ENCODE measurements around the gene ATP8B4. TPM values are rescaled to one million over a fixed set of nuclear protein-coding genes. Genes with fewer than 3 reads are reported as not detected.

Gene ATP8B4
- polyA plus RNA-seq, 1 of the 3 experiments (the other 2 are of a cell fraction), result 0.03 TPM

DNA sequence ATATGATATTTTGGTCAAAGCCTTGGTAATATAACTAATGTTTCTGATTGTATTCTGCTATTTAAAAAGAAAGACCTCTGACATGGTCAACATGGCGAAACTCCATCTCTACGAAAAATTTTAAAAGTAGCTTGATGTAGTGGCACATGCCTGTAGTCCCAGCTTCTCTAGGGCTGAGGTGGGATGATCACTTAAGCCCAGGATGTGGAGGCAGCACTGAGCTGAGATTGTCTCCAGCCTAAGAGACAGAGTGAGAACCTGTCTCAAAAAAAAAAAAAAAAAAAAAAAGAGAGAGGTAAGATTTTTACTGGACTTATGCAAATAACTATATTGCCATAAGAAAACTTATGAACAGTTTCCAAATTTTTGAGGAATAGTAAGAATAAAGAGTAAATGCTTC lies 32.4 kb upstream of the ATP8B4 start (continued):
- TF ChIP-seq, protein P1, sequence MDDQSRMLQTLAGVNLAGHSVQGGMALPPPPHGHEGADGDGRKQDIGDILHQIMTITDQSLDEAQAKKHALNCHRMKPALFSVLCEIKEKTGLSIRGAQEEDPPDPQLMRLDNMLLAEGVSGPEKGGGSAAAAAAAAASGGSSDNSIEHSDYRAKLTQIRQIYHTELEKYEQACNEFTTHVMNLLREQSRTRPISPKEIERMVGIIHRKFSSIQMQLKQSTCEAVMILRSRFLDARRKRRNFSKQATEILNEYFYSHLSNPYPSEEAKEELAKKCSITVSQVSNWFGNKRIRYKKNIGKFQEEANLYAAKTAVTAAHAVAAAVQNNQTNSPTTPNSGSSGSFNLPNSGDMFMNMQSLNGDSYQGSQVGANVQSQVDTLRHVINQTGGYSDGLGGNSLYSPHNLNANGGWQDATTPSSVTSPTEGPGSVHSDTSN (IDR thresholded peaks at IDR 0.05), result no peak

DNA sequence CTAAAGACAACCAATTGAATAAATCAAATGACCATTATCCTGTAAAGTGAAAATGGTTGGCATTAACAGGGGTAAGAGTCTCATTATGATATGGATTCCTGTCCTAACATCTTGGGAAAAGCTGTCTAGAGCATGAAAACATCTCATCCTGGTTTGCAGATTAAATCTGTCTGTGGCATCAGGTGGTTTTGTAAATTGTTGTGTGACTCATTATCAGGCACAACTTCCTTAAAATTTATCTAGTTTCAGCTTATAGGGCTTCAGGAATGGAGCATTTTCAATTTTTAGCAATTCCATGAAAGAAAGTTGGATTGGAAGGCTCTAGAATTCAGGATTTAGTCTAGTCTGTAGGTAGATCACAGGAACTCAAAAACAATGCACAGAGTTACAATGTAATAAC lies 31.8 kb upstream of the ATP8B4 start:
- Histone ChIP-seq H4K20me1 (ENCODE audit: insufficient read depth) (no peaks in the 10 kb centered on the region), H3K27ac (ENCODE audit: low read depth in 2 of 2, low read length in 1 of 2) (no peak overlapping the region), H3K9ac (no peak overlapping the region), H3K27me3 (ENCODE audit: insufficient read depth) (no peaks in the 10 kb centered on the region), H3F3A (replicated peaks; ENCODE audit: insufficient read depth) (no peaks in the 10 kb centered on the region), H3K79me2 (ENCODE audit: insufficient read depth) (no peaks in the 10 kb centered on the region), H3K36me3 (replicated peaks in 1 of 2; ENCODE audit: control insufficient read depth in 1 of 2, insufficient read depth in 2 of 2, low read length in 1 of 2) (no peaks in the 10 kb centered on the region), H2AFZ (ENCODE audit: low read depth) (no peak overlapping the region), H3K9me2 (no peaks in the 10 kb centered on the region), H3K4me1 (ENCODE audit: control insufficient read depth in 1 of 2, insufficient read depth in 2 of 2, low read depth in 1 of 2, low read length in 1 of 2) (no peaks in the 10 kb centered on the region), H3K9me3 (no peaks in the 10 kb centered on the region), H3K4me2 (no peak overlapping the region), H3K4me3 (ENCODE audit: low read depth in 2 of 2, low read length in 1 of 2) (no peak overlapping the region)
- DNase-seq, result no peak
- no peak for TF ChIP-seq MEF2A (IDR thresholded peaks at IDR 0.05; ENCODE audit: borderline replicate concordance, low read depth)
- no peak for TF ChIP-seq YY1 (IDR thresholded peaks at IDR 0.05; ENCODE audit: low read depth)
- 0 out of 2 replicates have a peak, but pooled peaks have one; percentile 6 for TF ChIP-seq TCF12 (IDR thresholded peaks at IDR 0.05)
- TF ChIP-seq, protein P1 (IDR thresholded peaks at IDR 0.05), result peak; percentile 17; the same call in 1 of the 2 replicates
- TF ChIP-seq FOSL2 (IDR thresholded peaks at IDR 0.05; ENCODE audit: borderline replicate concordance, low read depth), result no peak
- ChIA-PET POLR2A (no interaction called here), CTCF (interaction anchor here (1.0 to 1.6 kb wide), 4 partner anchors 165 to 1791 kb away, joined by 3 to 10 read pairs (median 4); no protein-coding TSS in a partner anchor)

DNA sequence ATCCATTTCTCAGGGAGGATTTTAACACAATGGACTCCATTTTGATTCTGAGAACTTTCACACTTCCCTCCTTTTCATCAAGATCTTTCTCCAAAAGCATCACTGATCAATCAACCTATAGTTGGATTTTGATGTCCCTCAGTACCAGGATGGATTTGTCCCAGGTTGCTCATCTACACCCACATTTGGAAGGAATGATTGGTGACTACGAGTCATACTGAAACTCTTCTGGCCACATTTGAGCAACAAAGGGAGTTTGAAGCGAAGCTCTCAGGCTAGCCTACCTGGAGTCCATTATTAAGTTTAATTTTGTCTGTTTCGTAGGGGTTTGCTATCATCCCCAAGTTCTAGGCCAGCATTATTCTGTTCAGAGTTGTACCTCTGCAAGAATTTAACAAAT lies 31.3 kb upstream of the ATP8B4 start:
- Histone ChIP-seq H3K4me2 (no peak overlapping the region), H3K79me2 (ENCODE audit: insufficient read depth) (no peaks in the 10 kb centered on the region), H3K9me3 (no peaks in the 10 kb centered on the region), H3K9ac (no peak overlapping the region), H3K4me3 (ENCODE audit: low read depth in 2 of 2, low read length in 1 of 2) (no peak overlapping the region), H3F3A (replicated peaks; ENCODE audit: insufficient read depth) (no peaks in the 10 kb centered on the region), H3K27ac (ENCODE audit: low read depth in 2 of 2, low read length in 1 of 2) (no peak overlapping the region), H3K27me3 (ENCODE audit: insufficient read depth) (no peaks in the 10 kb centered on the region), H3K4me1 (ENCODE audit: control insufficient read depth in 1 of 2, insufficient read depth in 2 of 2, low read depth in 1 of 2, low read length in 1 of 2) (no peaks in the 10 kb centered on the region), H4K20me1 (ENCODE audit: insufficient read depth) (no peaks in the 10 kb centered on the region), H2AFZ (ENCODE audit: low read depth) (no peak overlapping the region), H3K36me3 (replicated peaks in 1 of 2; ENCODE audit: control insufficient read depth in 1 of 2, insufficient read depth in 2 of 2, low read length in 1 of 2) (no peaks in the 10 kb centered on the region), H3K9me2 (no peaks in the 10 kb centered on the region)
- CTCF ChIA-PET, result interaction anchor here (1.4 to 1.6 kb wide), 3 partner anchors 165 to 1005 kb away, joined by 4 to 10 read pairs (median 4); no protein-coding TSS in a partner anchor
- POLR2A ChIA-PET, result no interaction called here
- DNase-seq, result no peak
- 84% methylated on average over 3 of the region's 3 CpGs for WGBS (ENCODE audit: low lambda C conversion rate)
- TF ChIP-seq FOSL2 (IDR thresholded peaks at IDR 0.05; ENCODE audit: borderline replicate concordance, low read depth) (no peak), GATA2 (CRISPR knock-in tag; IDR thresholded peaks at IDR 0.05) (no peak), RXRA (IDR thresholded peaks at IDR 0.05; ENCODE audit: borderline replicate concordance, low read depth) (no peak), MEF2A (IDR thresholded peaks at IDR 0.05; ENCODE audit: borderline replicate concordance, low read depth) (no peak), NFIC (IDR thresholded peaks at IDR 0.05; ENCODE audit: borderline replicate concordance) (no peak), TEAD4 (IDR thresholded peaks at IDR 0.05; ENCODE audit: borderline replicate concordance, insufficient read depth) (no peak)
- TF ChIP-seq, protein P1 (IDR thresholded peaks at IDR 0.05), result no peak
- TF ChIP-seq, protein P2, sequence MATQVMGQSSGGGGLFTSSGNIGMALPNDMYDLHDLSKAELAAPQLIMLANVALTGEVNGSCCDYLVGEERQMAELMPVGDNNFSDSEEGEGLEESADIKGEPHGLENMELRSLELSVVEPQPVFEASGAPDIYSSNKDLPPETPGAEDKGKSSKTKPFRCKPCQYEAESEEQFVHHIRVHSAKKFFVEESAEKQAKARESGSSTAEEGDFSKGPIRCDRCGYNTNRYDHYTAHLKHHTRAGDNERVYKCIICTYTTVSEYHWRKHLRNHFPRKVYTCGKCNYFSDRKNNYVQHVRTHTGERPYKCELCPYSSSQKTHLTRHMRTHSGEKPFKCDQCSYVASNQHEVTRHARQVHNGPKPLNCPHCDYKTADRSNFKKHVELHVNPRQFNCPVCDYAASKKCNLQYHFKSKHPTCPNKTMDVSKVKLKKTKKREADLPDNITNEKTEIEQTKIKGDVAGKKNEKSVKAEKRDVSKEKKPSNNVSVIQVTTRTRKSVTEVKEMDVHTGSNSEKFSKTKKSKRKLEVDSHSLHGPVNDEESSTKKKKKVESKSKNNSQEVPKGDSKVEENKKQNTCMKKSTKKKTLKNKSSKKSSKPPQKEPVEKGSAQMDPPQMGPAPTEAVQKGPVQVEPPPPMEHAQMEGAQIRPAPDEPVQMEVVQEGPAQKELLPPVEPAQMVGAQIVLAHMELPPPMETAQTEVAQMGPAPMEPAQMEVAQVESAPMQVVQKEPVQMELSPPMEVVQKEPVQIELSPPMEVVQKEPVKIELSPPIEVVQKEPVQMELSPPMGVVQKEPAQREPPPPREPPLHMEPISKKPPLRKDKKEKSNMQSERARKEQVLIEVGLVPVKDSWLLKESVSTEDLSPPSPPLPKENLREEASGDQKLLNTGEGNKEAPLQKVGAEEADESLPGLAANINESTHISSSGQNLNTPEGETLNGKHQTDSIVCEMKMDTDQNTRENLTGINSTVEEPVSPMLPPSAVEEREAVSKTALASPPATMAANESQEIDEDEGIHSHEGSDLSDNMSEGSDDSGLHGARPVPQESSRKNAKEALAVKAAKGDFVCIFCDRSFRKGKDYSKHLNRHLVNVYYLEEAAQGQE (IDR thresholded peaks at IDR 0.05; ENCODE audit: low read depth, low read length), result no peak
- TF ChIP-seq, protein P3, sequence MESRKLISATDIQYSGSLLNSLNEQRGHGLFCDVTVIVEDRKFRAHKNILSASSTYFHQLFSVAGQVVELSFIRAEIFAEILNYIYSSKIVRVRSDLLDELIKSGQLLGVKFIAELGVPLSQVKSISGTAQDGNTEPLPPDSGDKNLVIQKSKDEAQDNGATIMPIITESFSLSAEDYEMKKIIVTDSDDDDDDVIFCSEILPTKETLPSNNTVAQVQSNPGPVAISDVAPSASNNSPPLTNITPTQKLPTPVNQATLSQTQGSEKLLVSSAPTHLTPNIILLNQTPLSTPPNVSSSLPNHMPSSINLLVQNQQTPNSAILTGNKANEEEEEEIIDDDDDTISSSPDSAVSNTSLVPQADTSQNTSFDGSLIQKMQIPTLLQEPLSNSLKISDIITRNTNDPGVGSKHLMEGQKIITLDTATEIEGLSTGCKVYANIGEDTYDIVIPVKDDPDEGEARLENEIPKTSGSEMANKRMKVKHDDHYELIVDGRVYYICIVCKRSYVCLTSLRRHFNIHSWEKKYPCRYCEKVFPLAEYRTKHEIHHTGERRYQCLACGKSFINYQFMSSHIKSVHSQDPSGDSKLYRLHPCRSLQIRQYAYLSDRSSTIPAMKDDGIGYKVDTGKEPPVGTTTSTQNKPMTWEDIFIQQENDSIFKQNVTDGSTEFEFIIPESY (IDR thresholded peaks at IDR 0.05; ENCODE audit: borderline replicate concordance, low read depth), result no peak

All from SK-N-SH (cell line).